ENCODE results near the gene FOXE1.

- TF ChIP-seq, protein P1, sequence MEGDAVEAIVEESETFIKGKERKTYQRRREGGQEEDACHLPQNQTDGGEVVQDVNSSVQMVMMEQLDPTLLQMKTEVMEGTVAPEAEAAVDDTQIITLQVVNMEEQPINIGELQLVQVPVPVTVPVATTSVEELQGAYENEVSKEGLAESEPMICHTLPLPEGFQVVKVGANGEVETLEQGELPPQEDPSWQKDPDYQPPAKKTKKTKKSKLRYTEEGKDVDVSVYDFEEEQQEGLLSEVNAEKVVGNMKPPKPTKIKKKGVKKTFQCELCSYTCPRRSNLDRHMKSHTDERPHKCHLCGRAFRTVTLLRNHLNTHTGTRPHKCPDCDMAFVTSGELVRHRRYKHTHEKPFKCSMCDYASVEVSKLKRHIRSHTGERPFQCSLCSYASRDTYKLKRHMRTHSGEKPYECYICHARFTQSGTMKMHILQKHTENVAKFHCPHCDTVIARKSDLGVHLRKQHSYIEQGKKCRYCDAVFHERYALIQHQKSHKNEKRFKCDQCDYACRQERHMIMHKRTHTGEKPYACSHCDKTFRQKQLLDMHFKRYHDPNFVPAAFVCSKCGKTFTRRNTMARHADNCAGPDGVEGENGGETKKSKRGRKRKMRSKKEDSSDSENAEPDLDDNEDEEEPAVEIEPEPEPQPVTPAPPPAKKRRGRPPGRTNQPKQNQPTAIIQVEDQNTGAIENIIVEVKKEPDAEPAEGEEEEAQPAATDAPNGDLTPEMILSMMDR (IDR thresholded peaks at IDR 0.05): no peak
- TF ChIP-seq POLR2A (IDR thresholded peaks at IDR 0.05): no peak
Measured at GRCh38 chr9:97904725-97905124, 51.7 kb downstream of the FOXE1 start.

All from body of pancreas (tissue), 4 donors.